ENCODE data around the gene EPB41L1. TPM values are rescaled to one million over a fixed set of nuclear protein-coding genes. Genes with fewer than 3 reads are reported as not detected.
A peak's percentile ranks its signal among the peaks of the same experiment; 100 is the strongest.

Gene EPB41L1
- 10 to 100 TPM; 23.4 to 40.5 (median 30.8) TPM for total RNA-seq
- 10 to 100 TPM; 17.6 to 31.4 TPM for polyA plus RNA-seq

DNA sequence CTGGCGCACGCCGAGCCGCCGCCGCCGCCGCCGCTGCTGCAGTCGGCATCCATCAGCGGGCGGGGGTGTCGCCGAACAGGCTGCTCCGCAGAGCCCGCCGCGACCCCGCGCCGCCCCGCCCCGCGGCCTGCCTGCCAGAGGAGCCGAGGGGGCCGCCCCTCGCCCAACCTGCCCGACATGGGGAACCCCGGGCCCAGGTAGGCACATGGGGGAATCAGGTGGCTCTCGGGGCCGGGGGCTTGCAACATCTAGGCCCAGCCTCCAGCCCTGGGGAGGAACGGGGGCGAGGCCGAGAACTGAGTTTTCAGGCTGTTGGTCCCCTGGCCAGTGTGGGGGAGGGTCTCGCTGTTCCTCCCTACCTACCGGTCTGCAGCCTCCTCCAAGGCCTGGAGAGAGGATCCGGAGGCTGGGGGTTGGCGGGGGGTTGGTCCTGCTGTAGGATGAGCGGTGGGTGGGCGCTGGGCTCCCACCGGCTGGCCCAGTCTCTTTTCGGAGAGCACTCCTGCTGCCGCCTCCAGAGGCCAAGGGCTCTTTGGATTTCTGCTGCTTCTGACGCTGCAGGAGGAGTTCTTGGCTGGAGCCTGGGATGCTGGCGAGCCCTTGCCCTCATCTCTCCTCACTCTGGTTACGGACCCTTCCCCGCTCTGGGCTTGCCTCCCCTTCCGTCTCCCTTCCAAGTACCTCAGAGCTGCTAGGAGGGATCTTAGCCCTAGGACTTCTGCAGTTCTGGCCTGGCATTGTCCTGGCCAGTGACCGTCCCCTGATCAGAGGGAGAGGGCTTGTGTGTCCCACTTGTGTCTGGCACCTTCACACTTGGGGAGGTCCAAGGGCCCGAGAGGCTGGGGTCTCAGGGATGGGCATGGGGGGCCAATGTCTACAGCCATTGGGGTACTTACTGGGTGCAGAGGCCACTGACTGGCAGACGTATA is at the start of gene EPB41L1:
Gene EPB41L1 (plus strand): TSS at position 41 of the 929 bp plus-strand sequence. CDS start 19,038 bp downstream, outside the sequence.
- H3K4me3 ChIP-seq = peak within 1 kb of the TSS; percentile 27 to 51 (median 46)
- H3K9me3 ChIP-seq = no peaks in the 10 kb centered on the region
- intact Hi-C loops (cut with DNase I) = no loop called here
- peaks cover 0 to 5% (median 0%) of the 10 kb centered on the region in 3 donors for H3K4me1 ChIP-seq
- ATAC-seq (no peak), DNase-seq (peak in 2 of 6 donors; percentile 32 to 84), FAIRE-seq (no peak)
- no peaks in the 10 kb centered on the region for H3K27me3 ChIP-seq
- no peaks in the 10 kb centered on the region for H3K36me3 ChIP-seq
- peak within 1 kb of the TSS in 2 of 4 donors; percentile 23 to 33 for H3K27ac ChIP-seq
- TF ChIP-seq, protein P1, sequence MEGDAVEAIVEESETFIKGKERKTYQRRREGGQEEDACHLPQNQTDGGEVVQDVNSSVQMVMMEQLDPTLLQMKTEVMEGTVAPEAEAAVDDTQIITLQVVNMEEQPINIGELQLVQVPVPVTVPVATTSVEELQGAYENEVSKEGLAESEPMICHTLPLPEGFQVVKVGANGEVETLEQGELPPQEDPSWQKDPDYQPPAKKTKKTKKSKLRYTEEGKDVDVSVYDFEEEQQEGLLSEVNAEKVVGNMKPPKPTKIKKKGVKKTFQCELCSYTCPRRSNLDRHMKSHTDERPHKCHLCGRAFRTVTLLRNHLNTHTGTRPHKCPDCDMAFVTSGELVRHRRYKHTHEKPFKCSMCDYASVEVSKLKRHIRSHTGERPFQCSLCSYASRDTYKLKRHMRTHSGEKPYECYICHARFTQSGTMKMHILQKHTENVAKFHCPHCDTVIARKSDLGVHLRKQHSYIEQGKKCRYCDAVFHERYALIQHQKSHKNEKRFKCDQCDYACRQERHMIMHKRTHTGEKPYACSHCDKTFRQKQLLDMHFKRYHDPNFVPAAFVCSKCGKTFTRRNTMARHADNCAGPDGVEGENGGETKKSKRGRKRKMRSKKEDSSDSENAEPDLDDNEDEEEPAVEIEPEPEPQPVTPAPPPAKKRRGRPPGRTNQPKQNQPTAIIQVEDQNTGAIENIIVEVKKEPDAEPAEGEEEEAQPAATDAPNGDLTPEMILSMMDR (IDR thresholded peaks at IDR 0.05) = no peak
- 20 to 32% methylated on average over 30 to 51 of the region's 51 CpGs for WGBS, 2 donors

DNA sequence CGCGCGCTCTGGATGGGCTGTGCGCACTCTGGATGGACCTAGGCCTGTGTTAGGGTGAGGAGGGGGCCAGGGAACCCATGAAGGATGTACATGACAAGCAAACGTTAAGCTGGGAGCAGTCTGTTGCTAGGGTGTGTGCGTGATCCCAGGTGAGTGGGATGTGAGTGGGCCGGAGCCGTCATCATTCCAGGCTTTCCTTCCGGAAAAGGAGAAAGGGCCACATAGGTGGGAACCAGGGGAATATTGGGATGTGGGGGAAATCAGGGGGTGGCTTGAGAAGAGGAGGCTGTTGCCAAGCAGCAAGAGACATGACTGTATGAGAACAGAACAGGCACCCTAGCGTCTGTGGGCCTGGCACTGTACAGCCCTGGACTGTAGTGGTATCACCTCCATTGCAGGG is 49.7 kb upstream of the EPB41L1 start:
- Histone ChIP-seq H3K36me3 (no peaks in the 10 kb centered on the region), H3K9me3 (no peaks in the 10 kb centered on the region), H3K4me1 (peaks cover 39 to 51% (median 47%) of the 10 kb centered on the region in 3 donors), H3K27me3 (no peaks in the 10 kb centered on the region), H3K27ac (peak overlapping the region; percentile 63 to 87 (median 76)), H3K4me3 (no peak overlapping the region)
- DNase-seq (no peak), FAIRE-seq (no peak), ATAC-seq (no peak)
- intact Hi-C loops (cut with DNase I) = no loop called here
- WGBS, 2 donors = 81 to 85% methylated on average over 10 of the region's 10 CpGs
- TF ChIP-seq, protein P1 (IDR thresholded peaks at IDR 0.05) = no peak

DNA sequence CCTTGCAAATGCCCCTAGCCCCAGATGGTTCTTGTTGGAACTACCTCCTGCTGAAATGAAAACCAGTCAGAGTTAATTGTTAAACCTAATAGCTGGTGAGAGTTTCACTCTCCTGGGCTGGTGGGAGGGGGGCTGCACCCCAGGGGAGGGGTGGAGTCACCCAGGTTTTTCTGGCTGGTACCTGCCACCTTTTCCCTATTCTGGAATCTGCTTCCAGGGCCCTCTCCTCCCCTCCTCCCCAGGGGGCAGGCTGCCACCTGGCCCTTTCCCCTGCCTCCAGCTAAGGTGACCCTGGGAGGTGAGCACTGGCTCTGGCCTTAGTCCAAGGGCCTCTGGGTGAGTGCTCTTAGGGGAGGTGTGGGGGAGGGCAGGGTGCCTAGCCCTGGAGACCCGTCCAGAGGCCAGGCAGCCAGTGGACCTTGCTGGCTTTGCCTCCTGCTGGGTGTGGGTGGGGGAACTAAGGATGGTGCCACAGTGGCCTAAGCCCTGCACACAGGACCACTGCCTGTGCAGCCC is 48.8 kb upstream of the EPB41L1 start:
- intact Hi-C loops (cut with DNase I) = no loop called here
- Histone ChIP-seq H3K27ac (peak overlapping the region; percentile 63 to 87 (median 76)), H3K4me1 (peaks cover 39 to 50% (median 47%) of the 10 kb centered on the region in 3 donors), H3K4me3 (no peak overlapping the region), H3K27me3 (no peaks in the 10 kb centered on the region), H3K36me3 (no peaks in the 10 kb centered on the region), H3K9me3 (no peaks in the 10 kb centered on the region)
- TF ChIP-seq, protein P1 (IDR thresholded peaks at IDR 0.05) = no peak
- ATAC-seq (peak; percentile 85 to 89 (median 87)), DNase-seq (peak; percentile 81 to 95 (median 93)), FAIRE-seq (no peak)
- 7 to 36% methylated on average over 1 of the region's 1 CpG for WGBS, 2 donors

DNA sequence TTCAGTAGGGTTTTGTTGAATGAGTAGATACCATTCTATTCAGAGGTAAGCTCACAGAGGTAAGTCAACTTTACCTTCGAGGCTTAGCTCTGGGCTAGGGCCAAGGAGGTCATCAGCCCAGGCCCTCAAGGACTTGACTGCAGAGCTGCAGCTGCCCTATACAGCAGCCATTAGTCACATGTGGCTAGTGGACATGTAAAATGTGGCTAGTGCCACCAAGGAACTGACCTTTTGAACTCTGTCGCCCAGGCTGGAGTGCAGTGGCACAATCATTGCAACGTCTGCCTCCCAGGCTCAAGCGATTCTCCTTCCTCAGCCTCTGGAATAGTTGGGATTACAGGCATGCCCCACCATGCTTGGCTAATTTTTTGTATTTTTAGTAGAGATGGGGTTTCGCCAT is 47.9 kb upstream of the EPB41L1 start:
- peaks cover 38 to 45% (median 41%) of the 10 kb centered on the region in 3 donors for H3K4me1 ChIP-seq
- WGBS, 2 donors = 62 to 64% methylated on average over 5 of the region's 5 CpGs
- no peaks in the 10 kb centered on the region for H3K9me3 ChIP-seq
- intact Hi-C loops (cut with DNase I) = no loop called here
- peak overlapping the region; percentile 63 to 87 (median 76) for H3K27ac ChIP-seq
- DNase-seq (no peak), ATAC-seq (peak in 3 of 4 donors; percentile 6 to 16 (median 9)), FAIRE-seq (no peak)
- no peaks in the 10 kb centered on the region for H3K36me3 ChIP-seq
- H3K27me3 ChIP-seq = no peaks in the 10 kb centered on the region
- no peak overlapping the region for H3K4me3 ChIP-seq
- TF ChIP-seq, protein P1 (IDR thresholded peaks at IDR 0.05) = no peak
